ENCODE results near the gene ADAMTS2. TPM values are rescaled to one million over a fixed set of nuclear protein-coding genes. Genes with fewer than 3 reads are reported as not detected.
"Not testable (repeated sequence)": the region's sequence is repeated elsewhere in the genome, so short reads cannot be mapped to it uniquely, and the experiment has no call there.

Gene ADAMTS2
- total RNA-seq, 1 donor from 2014 or later = 29.7 TPM

- no peaks in the 10 kb centered on the region for H3K36me3 ChIP-seq (ENCODE audit: control insufficient read depth in 3 of 3, insufficient read depth in 3 of 3, low read length in 3 of 3)
- peak overlapping the region; percentile 58 for H3K27ac ChIP-seq (ENCODE audit: low read depth, low read length)
- H3K27me3 ChIP-seq (ENCODE audit: control insufficient read depth in 3 of 3, insufficient read depth in 3 of 3, low read length in 3 of 3) = peaks cover 0 to 13% (median 6%) of the 10 kb centered on the region in 3 donors
- peak overlapping the region in 1 of 3 donors; percentile 33 for H3K9ac ChIP-seq (ENCODE audit: low read depth in 1 of 3, low read length in 3 of 3)
- H3K4me1 ChIP-seq (ENCODE audit: control insufficient read depth in 3 of 3, insufficient read depth in 3 of 3, low read length in 3 of 3) = peaks cover 9 to 32% (median 10%) of the 10 kb centered on the region in 3 donors
- no peak overlapping the region for H3K4me3 ChIP-seq (ENCODE audit: low read length in 3 of 3)
- H3K9me3 ChIP-seq (ENCODE audit: control insufficient read depth in 3 of 3, low read length in 3 of 3) = no peaks in the 10 kb centered on the region
Observed at GRCh38 chr5:179326122-179326927, 18.9 kb downstream of the ADAMTS2 start.

- Histone ChIP-seq H3K27ac (ENCODE audit: low read depth, low read length) (peak overlapping the region; percentile 58), H3K4me3 (ENCODE audit: low read length in 3 of 3) (no peak overlapping the region), H3K9me3 (ENCODE audit: control insufficient read depth in 3 of 3, low read length in 3 of 3) (no peaks in the 10 kb centered on the region), H3K9ac (ENCODE audit: low read depth in 1 of 3, low read length in 3 of 3) (no peak overlapping the region), H3K36me3 (ENCODE audit: control insufficient read depth in 3 of 3, insufficient read depth in 3 of 3, low read length in 3 of 3) (no peaks in the 10 kb centered on the region), H3K27me3 (ENCODE audit: control insufficient read depth in 3 of 3, insufficient read depth in 3 of 3, low read length in 3 of 3) (peaks cover 0 to 15% (median 6%) of the 10 kb centered on the region in 3 donors), H3K4me1 (ENCODE audit: control insufficient read depth in 3 of 3, insufficient read depth in 3 of 3, low read length in 3 of 3) (peaks cover 9 to 32% (median 10%) of the 10 kb centered on the region in 3 donors)
Observed at GRCh38 chr5:179325296-179326031, 19.8 kb downstream of the ADAMTS2 start.

GRCh38 chr5:179324760-179325295, 20.4 kb downstream of the ADAMTS2 start:
- no peaks in the 10 kb centered on the region for H3K9me3 ChIP-seq (ENCODE audit: control insufficient read depth in 3 of 3, low read length in 3 of 3)
- H3K4me1 ChIP-seq (ENCODE audit: control insufficient read depth in 3 of 3, insufficient read depth in 3 of 3, low read length in 3 of 3) = peaks cover 9 to 32% (median 10%) of the 10 kb centered on the region in 3 donors
- H3K27me3 ChIP-seq (ENCODE audit: control insufficient read depth in 3 of 3, insufficient read depth in 3 of 3, low read length in 3 of 3) = peaks cover 0 to 15% (median 6%) of the 10 kb centered on the region in 3 donors
- peak overlapping the region; percentile 58 for H3K27ac ChIP-seq (ENCODE audit: low read depth, low read length)
- H3K9ac ChIP-seq (ENCODE audit: low read depth in 1 of 3, low read length in 3 of 3) = no peak overlapping the region
- H3K4me3 ChIP-seq (ENCODE audit: low read length in 3 of 3) = no peak overlapping the region
- no peaks in the 10 kb centered on the region for H3K36me3 ChIP-seq (ENCODE audit: control insufficient read depth in 3 of 3, insufficient read depth in 3 of 3, low read length in 3 of 3)

- Histone ChIP-seq H3K4me1 (ENCODE audit: control insufficient read depth in 3 of 3, insufficient read depth in 3 of 3, low read length in 3 of 3) (peaks cover 10 to 33% (median 14%) of the 10 kb centered on the region in 3 donors), H3K27me3 (ENCODE audit: control insufficient read depth in 3 of 3, insufficient read depth in 3 of 3, low read length in 3 of 3) (peaks cover 0 to 15% (median 6%) of the 10 kb centered on the region in 3 donors)
- not testable (repeated sequence) for H3K4me3 ChIP-seq (ENCODE audit: low read length in 3 of 3); H3K9me3 ChIP-seq (ENCODE audit: control insufficient read depth in 3 of 3, low read length in 3 of 3); H3K36me3 ChIP-seq (ENCODE audit: control insufficient read depth in 3 of 3, insufficient read depth in 3 of 3, low read length in 3 of 3); H3K27ac ChIP-seq (ENCODE audit: low read depth, low read length); H3K9ac ChIP-seq (ENCODE audit: low read depth in 1 of 3, low read length in 3 of 3)
Observed at GRCh38 chr5:179324316-179324715, 20.9 kb downstream of the ADAMTS2 start.

- no peaks in the 10 kb centered on the region for H3K36me3 ChIP-seq (ENCODE audit: control insufficient read depth in 3 of 3, insufficient read depth in 3 of 3, low read length in 3 of 3)
- H3K4me3 ChIP-seq (ENCODE audit: low read length in 3 of 3) = no peak overlapping the region
- no peak overlapping the region for H3K27ac ChIP-seq (ENCODE audit: low read depth, low read length)
- peaks cover 0 to 18% (median 6%) of the 10 kb centered on the region in 3 donors for H3K27me3 ChIP-seq (ENCODE audit: control insufficient read depth in 3 of 3, insufficient read depth in 3 of 3, low read length in 3 of 3)
- H3K9me3 ChIP-seq (ENCODE audit: control insufficient read depth in 3 of 3, low read length in 3 of 3) = no peaks in the 10 kb centered on the region
- peaks cover 10 to 44% (median 21%) of the 10 kb centered on the region in 3 donors for H3K4me1 ChIP-seq (ENCODE audit: control insufficient read depth in 3 of 3, insufficient read depth in 3 of 3, low read length in 3 of 3)
- no peak overlapping the region for H3K9ac ChIP-seq (ENCODE audit: low read depth in 1 of 3, low read length in 3 of 3)
Observed at GRCh38 chr5:179323026-179323870, 22.0 kb downstream of the ADAMTS2 start.

GRCh38 chr5:179322071-179323025, 22.9 kb downstream of the ADAMTS2 start:
- no peak overlapping the region for H3K27ac ChIP-seq (ENCODE audit: low read depth, low read length)
- peaks cover 10 to 47% (median 25%) of the 10 kb centered on the region in 3 donors for H3K4me1 ChIP-seq (ENCODE audit: control insufficient read depth in 3 of 3, insufficient read depth in 3 of 3, low read length in 3 of 3)

GRCh38 chr5:179321206-179321987, 23.9 kb downstream of the ADAMTS2 start:
- H3K9me3 ChIP-seq (ENCODE audit: control insufficient read depth in 3 of 3, low read length in 3 of 3) = no peaks in the 10 kb centered on the region
- H3K36me3 ChIP-seq (ENCODE audit: control insufficient read depth in 3 of 3, insufficient read depth in 3 of 3, low read length in 3 of 3) = no peaks in the 10 kb centered on the region
- H3K9ac ChIP-seq (ENCODE audit: low read depth in 1 of 3, low read length in 3 of 3) = no peak overlapping the region
- H3K27ac ChIP-seq (ENCODE audit: low read depth, low read length) = no peak overlapping the region
- no peak overlapping the region for H3K4me3 ChIP-seq (ENCODE audit: low read length in 3 of 3)
- H3K4me1 ChIP-seq (ENCODE audit: control insufficient read depth in 3 of 3, insufficient read depth in 3 of 3, low read length in 3 of 3) = peaks cover 10 to 46% (median 24%) of the 10 kb centered on the region in 3 donors
- peaks cover 0 to 21% (median 0%) of the 10 kb centered on the region in 3 donors for H3K27me3 ChIP-seq (ENCODE audit: control insufficient read depth in 3 of 3, insufficient read depth in 3 of 3, low read length in 3 of 3)

More at GRCh38 chr5:179322071-179323025, 22.9 kb downstream of the ADAMTS2 start:
- peaks cover 0 to 25% (median 4%) of the 10 kb centered on the region in 3 donors for H3K27me3 ChIP-seq (ENCODE audit: control insufficient read depth in 3 of 3, insufficient read depth in 3 of 3, low read length in 3 of 3)
- no peak overlapping the region for H3K4me3 ChIP-seq (ENCODE audit: low read length in 3 of 3)
- H3K36me3 ChIP-seq (ENCODE audit: control insufficient read depth in 3 of 3, insufficient read depth in 3 of 3, low read length in 3 of 3) = no peaks in the 10 kb centered on the region
- no peaks in the 10 kb centered on the region for H3K9me3 ChIP-seq (ENCODE audit: control insufficient read depth in 3 of 3, low read length in 3 of 3)
- H3K9ac ChIP-seq (ENCODE audit: low read depth in 1 of 3, low read length in 3 of 3) = peak overlapping the region in 1 of 3 donors; percentile 33

GRCh38 chr5:179319741-179320281, 25.4 kb downstream of the ADAMTS2 start:
- H3K27ac ChIP-seq (ENCODE audit: low read depth, low read length) = no peak overlapping the region
- peaks cover 0 to 15% (median 0%) of the 10 kb centered on the region in 3 donors for H3K27me3 ChIP-seq (ENCODE audit: control insufficient read depth in 3 of 3, insufficient read depth in 3 of 3, low read length in 3 of 3)
- no peak overlapping the region for H3K4me3 ChIP-seq (ENCODE audit: low read length in 3 of 3)
- H3K9me3 ChIP-seq (ENCODE audit: control insufficient read depth in 3 of 3, low read length in 3 of 3) = no peaks in the 10 kb centered on the region
- no peak overlapping the region for H3K9ac ChIP-seq (ENCODE audit: low read depth in 1 of 3, low read length in 3 of 3)
- peaks cover 12 to 43% (median 24%) of the 10 kb centered on the region in 3 donors for H3K4me1 ChIP-seq (ENCODE audit: control insufficient read depth in 3 of 3, insufficient read depth in 3 of 3, low read length in 3 of 3)
- H3K36me3 ChIP-seq (ENCODE audit: control insufficient read depth in 3 of 3, insufficient read depth in 3 of 3, low read length in 3 of 3) = no peaks in the 10 kb centered on the region

Measured in skeletal muscle tissue (tissue), 4 donors.